ENCODE data around the gene CDH4.

Gene CDH4

GRCh38 chr20:61862881-61863280 is 610.8 kb downstream of the CDH4 start:
- ChIA-PET POLR2A (no interaction called here), CTCF (no interaction called here)
- H3K4me3 ChIP-seq (ENCODE audit: low read depth, low read length) = no peak overlapping the region
- no peak for DNase-seq (ENCODE audit: low read depth, low spot score)
- no peak for TF ChIP-seq CTCF (IDR thresholded peaks at IDR 0.05; ENCODE audit: insufficient read depth, low read length, missing control alignments)

GRCh38 chr20:61864481-61864880 is 612.4 kb downstream of the CDH4 start:
- TF ChIP-seq CTCF (IDR thresholded peaks at IDR 0.05; ENCODE audit: insufficient read depth, low read length, missing control alignments) = no peak
- ChIA-PET CTCF (no interaction called here), POLR2A (no interaction called here)
- H3K4me3 ChIP-seq (ENCODE audit: low read depth, low read length) = no peak overlapping the region
- no peak for DNase-seq (ENCODE audit: low read depth, low spot score)

GRCh38 chr20:61865353-61865752 is 613.3 kb downstream of the CDH4 start:
- ChIA-PET CTCF (interaction anchor here (0.7 kb wide), 1 partner anchor 22 kb away, joined by 3 read pairs; no protein-coding TSS in a partner anchor), POLR2A (no interaction called here)
- no peak for DNase-seq (ENCODE audit: low read depth, low spot score)

GRCh38 chr20:61866165-61866564 is 614.1 kb downstream of the CDH4 start:
- ChIA-PET CTCF (no interaction called here), POLR2A (no interaction called here)
- TF ChIP-seq CTCF (IDR thresholded peaks at IDR 0.05; ENCODE audit: insufficient read depth, low read length, missing control alignments) = no peak
- no peak overlapping the region for H3K4me3 ChIP-seq (ENCODE audit: low read depth, low read length)
- DNase-seq (ENCODE audit: low read depth, low spot score) = no peak

More at GRCh38 chr20:61865353-61865752, 613.3 kb downstream of the CDH4 start:
- no peak overlapping the region for H3K4me3 ChIP-seq (ENCODE audit: low read depth, low read length)
- TF ChIP-seq CTCF (IDR thresholded peaks at IDR 0.05; ENCODE audit: insufficient read depth, low read length, missing control alignments) = no peak

GRCh38 chr20:61868006-61868405 is 615.9 kb downstream of the CDH4 start:
- ChIA-PET CTCF (interaction anchor here (1.3 kb wide), 1 partner anchor 9 kb away, joined by 4 read pairs; no protein-coding TSS in a partner anchor), POLR2A (no interaction called here)
- TF ChIP-seq CTCF (IDR thresholded peaks at IDR 0.05; ENCODE audit: insufficient read depth, low read length, missing control alignments) = no peak
- H3K4me3 ChIP-seq (ENCODE audit: low read depth, low read length) = no peak overlapping the region
- DNase-seq (ENCODE audit: low read depth, low spot score) = no peak

- POLR2A ChIA-PET = no interaction called here
- H3K4me3 ChIP-seq (ENCODE audit: low read depth, low read length) = no peak overlapping the region
- CTCF ChIA-PET = interaction anchor here (1.1 kb wide), 1 partner anchor 11 kb away, joined by 3 read pairs; no protein-coding TSS in a partner anchor
- no peak for DNase-seq (ENCODE audit: low read depth, low spot score)
- no peak for TF ChIP-seq CTCF (IDR thresholded peaks at IDR 0.05; ENCODE audit: insufficient read depth, low read length, missing control alignments)
These were observed 616.5 kb downstream of the CDH4 start for GRCh38 chr20:61868466-61869090.

All from AG04449 (cell line).